GM18505 (cell line): Measurements from ENCODE around the gene WIPF2.
"Not testable (repeated sequence)": the region's sequence is repeated elsewhere in the genome, so short reads cannot be mapped to it uniquely, and the experiment has no call there.

Experiments used
- ATAC-seq: cut with Tn5 transposase; IDR thresholded peaks from one replicate; pipeline ENCODE4 v1.9.1; 2021; ENCODE audit not compliant: unreplicated experiment
- POLR2A ChIP-seq: IDR thresholded peaks from 4 replicates; pipeline ENCODE4 v1.6.1; 2011; ENCODE audit warnings: borderline replicate concordance; ENCODE audit not compliant: insufficient read depth, insufficient read length; ENCODE audit errors: extremely low read depth

WIPF2 gene

DNA sequence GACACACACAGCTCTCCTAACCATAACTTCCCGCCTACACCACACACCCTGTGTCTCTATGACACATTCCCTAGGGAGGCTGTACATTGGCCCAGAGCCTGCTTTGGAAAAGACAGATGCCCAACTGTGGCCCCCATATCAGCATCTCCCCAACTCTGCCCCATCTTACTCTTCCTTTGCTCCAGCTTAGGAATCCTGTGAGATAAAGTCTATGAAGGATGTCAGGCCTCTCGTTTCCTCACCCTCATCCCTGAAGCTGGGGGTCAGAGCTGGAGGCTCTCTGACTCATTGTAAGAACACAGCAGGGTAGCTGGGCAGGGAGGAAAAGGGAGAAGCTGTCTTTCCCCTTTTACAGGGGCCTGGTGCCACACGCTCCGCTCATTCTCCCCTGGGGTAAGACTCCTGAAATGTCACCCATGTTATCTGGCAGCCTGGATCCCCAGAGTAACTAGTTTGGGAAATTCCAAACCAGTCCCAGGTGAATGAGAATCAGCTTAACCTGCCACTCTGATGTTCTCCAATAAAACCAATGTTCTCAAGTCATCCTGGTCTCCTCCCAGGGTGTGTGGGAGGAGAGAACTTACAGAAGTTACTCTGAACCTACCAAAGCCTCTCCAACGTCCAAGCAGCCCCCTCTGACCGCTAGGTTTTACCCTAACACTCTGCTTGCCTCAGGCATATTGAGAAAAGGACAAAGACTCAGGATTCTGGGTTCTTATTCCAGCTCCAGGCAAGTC lies 39.0 kb upstream of the WIPF2 start:
- no peak for TF ChIP-seq POLR2A
- ATAC-seq, result no peak

DNA sequence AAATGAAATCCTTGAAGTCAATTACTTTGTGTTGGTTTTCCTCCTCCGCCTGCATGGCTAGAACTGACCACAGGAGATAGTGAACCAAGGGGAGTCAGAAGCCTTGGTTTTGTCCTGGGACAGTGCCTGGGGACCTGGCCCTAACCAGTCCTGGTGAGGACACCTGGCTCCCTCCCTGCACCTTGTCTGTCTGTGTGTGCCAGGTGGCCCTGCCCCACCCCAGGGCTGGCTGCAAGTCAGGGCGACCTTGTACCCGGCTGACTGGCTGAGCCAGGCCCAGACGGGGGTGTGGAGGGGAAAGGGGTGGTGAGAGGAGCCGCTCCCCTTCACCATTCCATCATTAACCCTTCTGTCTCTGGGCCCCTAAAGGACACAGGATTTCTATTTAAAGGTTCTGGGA lies 38.4 kb upstream of the WIPF2 start:
- no peak for TF ChIP-seq POLR2A
- ATAC-seq, result no peak

DNA sequence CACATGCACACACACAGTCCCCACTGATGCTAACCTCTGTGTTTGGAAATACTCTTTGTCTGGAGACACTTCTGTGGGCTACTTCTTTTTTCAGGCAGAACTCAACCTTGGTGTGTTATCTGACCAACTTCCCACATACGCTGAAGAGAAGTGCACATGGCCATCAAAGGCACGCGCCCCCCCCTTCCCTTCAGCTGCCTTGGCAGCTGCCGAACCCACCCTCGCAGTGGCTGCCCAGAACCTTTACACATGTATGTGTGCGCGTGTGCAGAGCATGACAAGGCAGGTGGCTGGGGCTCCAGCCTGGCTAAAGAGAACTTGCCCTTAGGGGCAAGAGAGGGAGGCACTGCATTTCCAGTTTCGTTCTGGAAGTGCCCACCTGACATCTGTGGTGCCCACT lies 37.9 kb upstream of the WIPF2 start:
- no peak for TF ChIP-seq POLR2A
- ATAC-seq, result no peak

DNA sequence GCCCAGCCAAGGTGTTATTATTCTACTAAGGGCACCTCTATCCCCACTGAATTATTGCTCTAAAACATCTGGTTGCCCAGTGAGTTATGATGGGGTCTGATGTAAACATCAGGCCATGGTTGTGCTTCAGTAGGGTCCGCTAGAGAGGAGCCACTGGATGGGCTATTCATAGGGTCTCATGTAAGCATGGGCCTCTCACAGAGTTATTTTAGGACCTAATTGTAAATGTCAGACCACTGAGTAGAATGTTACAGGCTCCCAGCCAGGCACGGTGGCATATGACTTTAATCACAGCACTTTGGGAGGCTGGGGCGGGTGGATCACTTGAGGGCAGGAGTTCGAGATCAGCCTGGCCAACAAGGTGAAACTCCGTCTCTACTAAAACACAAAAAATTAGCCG lies 36.5 kb upstream of the WIPF2 start:
- ATAC-seq, result no peak
- no peak for TF ChIP-seq POLR2A

DNA sequence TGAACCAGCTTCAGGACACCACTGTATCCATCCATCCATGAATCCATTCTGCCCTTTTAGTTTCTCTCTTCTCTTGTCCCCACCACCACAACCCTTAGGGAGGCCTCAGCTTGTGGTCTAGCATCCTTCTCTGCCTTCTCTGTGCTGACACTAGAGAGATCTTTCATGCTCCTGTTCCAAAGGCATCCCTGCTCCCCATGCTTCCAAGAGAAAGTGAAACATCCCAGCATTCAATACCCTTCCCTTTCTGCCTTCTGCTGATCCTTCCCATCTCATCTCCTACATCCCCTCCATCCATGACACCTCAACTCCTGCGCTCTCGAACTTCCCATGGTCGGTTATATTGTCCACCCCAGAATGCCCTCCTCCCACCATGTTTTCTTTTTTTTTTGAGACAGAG lies 31.9 kb upstream of the WIPF2 start:
- TF ChIP-seq POLR2A, result no peak

DNA sequence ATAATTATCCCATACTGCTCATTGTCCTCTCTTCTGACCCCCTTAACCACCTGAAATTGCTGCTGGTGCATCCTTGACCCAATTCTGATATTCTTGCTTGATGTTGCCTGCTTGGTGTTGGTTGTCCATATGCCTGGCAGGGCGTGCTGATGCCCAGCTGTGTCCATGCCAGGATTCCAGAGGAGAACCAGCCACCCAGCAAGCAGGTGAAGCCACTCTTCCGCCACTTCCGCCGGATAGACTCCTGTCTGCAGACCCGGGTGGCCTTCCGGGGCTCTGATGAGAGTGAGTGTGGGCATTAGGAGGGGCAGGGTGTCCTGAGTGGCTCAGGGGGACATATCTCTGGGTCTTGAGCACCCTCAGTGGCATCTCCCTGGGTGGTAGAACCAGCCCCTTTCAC lies 30.4 kb upstream of the WIPF2 start:
- TF ChIP-seq POLR2A, result no peak
- no peak for ATAC-seq

More for the DNA sequence above, 31.9 kb upstream of the WIPF2 start:
- ATAC-seq, result no peak

DNA sequence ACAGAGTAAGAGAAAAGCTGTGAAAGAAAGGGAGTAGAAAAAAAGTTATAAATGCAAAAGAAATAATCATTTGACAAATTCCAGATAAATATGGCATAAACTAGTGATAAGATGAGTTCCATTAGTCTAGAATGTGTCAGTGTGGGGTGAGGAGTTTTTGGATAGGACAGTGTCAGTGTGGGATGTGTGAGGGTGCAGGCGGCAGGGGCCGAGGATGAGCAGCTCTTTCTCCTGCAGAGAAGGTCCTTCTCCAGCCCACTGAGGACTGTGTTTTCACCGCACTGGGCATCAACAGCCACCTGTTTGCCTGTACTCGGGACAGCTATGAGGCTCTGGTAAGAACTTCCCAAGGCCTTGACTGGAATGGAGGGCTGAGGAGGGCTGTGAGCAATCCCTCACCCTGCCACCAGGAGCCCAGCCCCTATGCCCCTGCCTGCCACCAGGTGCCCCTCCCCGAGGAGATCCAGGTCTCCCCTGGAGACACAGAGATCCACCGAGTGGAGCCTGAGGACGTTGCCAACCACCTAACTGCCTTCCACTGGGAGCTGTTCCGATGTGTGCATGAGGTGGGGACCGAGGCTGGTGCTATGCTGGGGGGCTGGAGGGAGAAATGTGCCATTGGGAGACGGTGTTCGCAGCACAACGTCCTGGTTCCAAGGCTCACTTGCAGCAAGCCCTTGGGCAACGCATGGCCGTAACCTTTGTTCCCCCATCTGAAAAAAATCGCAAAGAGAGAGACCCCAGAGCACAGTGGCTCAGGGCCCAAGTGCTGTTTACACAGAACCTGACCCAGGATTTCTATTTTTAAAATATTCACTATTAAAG lies 28.7 kb upstream of the WIPF2 start:
- no peak for ATAC-seq
- TF ChIP-seq POLR2A, result no peak

DNA sequence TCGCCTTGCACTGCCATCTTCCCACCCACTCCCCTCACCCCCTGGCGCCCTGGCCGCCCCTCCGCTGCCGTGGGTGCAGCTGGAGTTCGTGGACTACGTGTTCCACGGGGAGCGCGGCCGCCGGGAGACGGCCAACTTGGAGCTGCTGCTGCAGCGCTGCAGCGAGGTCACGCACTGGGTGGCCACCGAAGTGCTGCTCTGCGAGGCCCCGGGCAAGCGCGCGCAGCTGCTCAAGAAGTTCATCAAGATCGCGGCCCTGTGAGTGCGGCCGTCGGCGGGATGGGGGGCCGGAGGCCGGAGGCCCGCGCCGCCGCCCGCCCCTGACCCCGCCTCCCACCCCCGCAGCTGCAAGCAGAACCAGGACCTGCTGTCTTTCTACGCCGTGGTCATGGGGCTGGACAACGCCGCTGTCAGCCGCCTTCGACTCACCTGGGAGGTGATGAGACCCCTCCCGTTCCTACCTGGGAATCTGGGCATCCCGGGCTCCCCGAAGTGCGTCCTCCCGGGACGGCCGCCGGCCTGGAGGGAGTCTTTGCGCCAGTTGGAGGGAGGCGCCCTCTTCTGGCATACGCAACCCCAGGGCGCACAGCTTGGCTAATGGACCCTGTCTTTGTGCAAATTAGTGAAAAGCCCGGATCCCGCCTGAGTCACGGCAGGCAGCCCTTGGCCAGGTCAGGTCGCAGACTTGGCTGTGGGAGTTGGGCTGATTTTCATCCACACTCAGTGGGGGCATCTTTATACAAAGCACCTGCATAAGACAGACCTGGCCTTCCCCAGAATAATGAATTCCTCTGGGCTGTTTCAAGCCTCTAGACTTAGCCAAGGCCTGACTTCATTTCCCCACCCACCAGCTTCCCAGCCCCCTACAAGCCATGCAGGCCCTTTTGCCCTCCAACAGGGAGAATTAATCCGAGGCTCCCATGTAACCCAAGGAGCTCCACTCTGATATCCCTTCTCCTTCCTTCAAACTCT lies 27.6 kb upstream of the WIPF2 start:
- TF ChIP-seq POLR2A, result peak; percentile 25
- peak; percentile 59 for ATAC-seq

DNA sequence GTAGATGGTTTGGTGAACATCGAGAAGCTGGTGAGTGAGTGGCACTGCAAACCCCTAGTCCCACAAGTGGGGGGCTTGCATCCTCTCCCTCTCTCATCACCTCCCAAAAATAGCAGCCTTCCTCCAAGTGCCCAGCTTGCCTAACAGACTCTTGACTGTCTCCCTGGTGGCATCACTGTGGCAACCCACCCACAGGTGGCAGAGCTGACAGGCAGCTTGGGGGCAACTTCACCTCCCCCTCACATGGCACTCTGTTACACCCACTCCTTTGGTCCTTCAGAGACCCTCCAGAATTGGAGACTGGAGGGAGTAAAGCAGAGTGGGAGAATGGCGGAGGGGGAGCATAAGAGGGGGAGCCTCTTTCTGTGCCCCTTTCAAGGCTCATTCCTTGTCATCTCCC lies 26.1 kb upstream of the WIPF2 start:
- no peak for ATAC-seq
- no peak for TF ChIP-seq POLR2A

DNA sequence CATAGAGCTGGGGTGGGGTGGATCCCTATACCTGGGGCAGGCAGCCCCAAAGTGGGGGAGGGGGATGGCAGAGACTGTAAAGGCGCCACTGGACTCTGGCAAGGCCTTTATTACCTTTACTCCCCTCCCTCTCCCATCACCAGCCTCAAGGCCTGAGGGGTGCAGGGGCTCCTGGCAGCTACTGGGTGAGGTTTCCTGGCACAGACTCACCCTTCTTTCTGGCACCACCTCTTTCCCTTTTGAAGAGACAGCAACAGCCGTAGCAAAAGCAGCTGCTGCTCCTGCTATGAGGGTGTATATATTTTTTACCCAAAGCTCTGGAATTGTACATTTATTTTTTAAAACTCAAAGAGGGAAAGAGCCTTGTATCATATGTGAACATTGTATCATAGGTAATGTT lies 24.3 kb upstream of the WIPF2 start:
- no peak for TF ChIP-seq POLR2A

DNA sequence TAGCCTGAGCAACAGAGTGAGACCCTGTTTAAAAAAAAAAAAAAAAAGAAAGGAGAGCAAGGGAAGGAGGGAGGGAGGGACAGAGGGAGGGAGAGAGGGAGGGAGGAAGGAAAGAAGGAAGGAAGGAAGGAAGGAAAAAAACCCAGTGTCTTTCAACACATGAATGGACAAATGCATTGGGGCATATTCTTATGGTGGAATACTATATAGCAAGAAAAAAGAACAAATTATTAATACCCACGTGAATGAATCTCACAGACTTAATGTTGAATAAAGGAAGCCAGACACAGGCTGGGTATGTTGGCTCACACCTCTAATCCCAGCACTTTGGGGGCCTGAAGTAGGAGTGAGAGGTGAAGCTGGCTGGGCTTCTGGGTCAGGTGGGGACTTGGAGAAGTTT lies 21.6 kb upstream of the WIPF2 start:
- ATAC-seq, result no peak
- no peak for TF ChIP-seq POLR2A

More for the DNA sequence above, 24.3 kb upstream of the WIPF2 start:
- no peak for ATAC-seq

DNA sequence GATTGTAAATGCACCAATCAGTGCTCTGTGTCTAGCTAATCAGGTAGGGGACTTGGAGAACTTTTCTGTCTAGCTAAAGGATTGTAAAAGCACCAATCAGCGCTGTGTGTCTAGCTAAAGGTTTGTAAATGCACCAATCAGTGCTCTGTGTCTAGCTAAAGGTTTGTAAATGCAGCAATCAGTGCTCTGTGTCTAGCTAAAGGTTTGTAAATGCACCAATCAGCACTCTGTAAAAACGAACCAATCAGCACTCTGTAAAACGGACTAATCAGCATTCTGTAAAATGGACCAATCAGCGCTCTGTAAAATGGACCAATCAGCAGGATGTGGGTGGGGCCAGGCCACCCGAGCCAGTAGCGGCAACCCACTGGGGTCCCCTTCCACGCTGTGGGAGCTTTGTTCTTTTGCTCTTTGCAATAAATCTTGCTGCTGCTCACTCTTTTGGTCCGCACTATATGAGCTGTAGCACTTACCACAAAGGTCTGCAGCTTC lies 21.1 kb upstream of the WIPF2 start:
- ATAC-seq, result not testable (repeated sequence)

DNA sequence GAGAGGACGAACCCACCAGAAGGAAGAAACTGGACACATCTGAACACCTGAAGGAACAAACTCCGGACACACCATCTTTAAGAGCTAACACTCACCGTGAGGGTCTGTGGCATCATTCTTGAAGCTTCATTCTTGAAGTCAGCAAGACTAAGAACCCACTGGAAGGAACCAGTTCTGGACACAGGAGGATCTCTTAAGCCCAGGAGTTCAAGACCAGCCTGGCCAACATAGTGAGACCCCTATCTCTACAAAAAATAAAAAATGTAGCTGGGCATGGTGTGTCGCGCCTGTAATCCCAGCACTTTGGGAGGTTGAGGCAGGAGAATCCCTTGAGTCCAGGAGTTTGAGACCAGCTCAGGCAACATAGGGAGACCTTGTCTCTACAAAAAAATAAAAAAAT lies 20.5 kb upstream of the WIPF2 start:
- ATAC-seq, result no peak
- TF ChIP-seq POLR2A, result no peak
